ENCODE results near the gene FRMD4A. TPM values are rescaled to one million over a fixed set of nuclear protein-coding genes. Genes with fewer than 3 reads are reported as not detected.

FRMD4A gene
- total and polyA plus RNA-seq, 2 experiments from 2014 or later, result 5.4 to 10.3 TPM

DNA sequence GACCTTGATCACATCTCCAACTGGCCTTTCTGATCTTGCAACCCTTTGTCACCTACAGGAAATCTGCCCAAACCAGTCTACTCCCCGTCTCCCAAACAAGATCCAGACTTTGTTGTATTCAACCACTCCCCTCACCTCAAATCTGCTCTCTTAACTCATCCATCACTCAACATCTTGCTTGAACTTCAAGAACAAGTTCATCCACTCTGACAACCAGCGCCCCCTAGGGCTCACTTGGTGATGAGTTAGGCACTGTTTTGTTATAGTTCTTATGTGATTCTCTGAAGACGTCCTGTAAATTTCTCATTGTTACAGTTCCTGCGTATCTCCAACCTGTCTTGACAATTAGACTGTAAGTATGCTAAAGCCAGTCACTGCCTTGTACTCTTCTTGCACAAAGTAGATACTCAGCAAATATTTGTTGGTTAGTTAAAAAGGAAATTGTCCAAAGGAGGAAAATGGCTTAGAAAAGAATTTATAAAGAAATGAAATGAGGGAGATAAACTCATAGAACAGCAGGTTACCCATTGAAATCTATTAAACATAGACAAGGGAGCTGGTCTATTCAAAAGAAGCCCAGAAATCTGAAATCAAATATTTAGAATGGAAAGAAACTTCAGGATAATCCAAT is 5.3 kb downstream of the FRMD4A start:
- Histone ChIP-seq H3K4me2 (no peak overlapping the region), H3K27ac (no peak overlapping the region), H3K9me3 (ENCODE audit: low read depth) (no peaks in the 10 kb centered on the region), H3K79me2 (no peaks in the 10 kb centered on the region), H3K4me3 (no peak overlapping the region), H3K4me1 (ENCODE audit: insufficient read depth) (no peaks in the 10 kb centered on the region), H3K9me2 (replicated peaks; ENCODE audit: insufficient read depth) (no peaks in the 10 kb centered on the region), H3K36me3 (replicated peaks; ENCODE audit: insufficient read depth, low read depth) (no peaks in the 10 kb centered on the region), H2AFZ (no peak overlapping the region), H3K27me3 (no peaks in the 10 kb centered on the region), H4K20me1 (ENCODE audit: insufficient read depth, poor library complexity, severe bottlenecking) (no peaks in the 10 kb centered on the region)
- 47% methylated on average over 4 of the region's 4 CpGs for WGBS (ENCODE audit: low lambda C conversion rate, missing lambda C conversion rate)
- DNase-seq (ENCODE audit: low spot score), result peak; percentile 48
- no peak for TF ChIP-seq EZH2 (IDR thresholded peaks at IDR 0.05; ENCODE audit: borderline replicate concordance)
- TF ChIP-seq, protein P1, sequence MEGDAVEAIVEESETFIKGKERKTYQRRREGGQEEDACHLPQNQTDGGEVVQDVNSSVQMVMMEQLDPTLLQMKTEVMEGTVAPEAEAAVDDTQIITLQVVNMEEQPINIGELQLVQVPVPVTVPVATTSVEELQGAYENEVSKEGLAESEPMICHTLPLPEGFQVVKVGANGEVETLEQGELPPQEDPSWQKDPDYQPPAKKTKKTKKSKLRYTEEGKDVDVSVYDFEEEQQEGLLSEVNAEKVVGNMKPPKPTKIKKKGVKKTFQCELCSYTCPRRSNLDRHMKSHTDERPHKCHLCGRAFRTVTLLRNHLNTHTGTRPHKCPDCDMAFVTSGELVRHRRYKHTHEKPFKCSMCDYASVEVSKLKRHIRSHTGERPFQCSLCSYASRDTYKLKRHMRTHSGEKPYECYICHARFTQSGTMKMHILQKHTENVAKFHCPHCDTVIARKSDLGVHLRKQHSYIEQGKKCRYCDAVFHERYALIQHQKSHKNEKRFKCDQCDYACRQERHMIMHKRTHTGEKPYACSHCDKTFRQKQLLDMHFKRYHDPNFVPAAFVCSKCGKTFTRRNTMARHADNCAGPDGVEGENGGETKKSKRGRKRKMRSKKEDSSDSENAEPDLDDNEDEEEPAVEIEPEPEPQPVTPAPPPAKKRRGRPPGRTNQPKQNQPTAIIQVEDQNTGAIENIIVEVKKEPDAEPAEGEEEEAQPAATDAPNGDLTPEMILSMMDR (IDR thresholded peaks at IDR 0.05; ENCODE audit: poor library complexity), result peak; percentile 43

DNA sequence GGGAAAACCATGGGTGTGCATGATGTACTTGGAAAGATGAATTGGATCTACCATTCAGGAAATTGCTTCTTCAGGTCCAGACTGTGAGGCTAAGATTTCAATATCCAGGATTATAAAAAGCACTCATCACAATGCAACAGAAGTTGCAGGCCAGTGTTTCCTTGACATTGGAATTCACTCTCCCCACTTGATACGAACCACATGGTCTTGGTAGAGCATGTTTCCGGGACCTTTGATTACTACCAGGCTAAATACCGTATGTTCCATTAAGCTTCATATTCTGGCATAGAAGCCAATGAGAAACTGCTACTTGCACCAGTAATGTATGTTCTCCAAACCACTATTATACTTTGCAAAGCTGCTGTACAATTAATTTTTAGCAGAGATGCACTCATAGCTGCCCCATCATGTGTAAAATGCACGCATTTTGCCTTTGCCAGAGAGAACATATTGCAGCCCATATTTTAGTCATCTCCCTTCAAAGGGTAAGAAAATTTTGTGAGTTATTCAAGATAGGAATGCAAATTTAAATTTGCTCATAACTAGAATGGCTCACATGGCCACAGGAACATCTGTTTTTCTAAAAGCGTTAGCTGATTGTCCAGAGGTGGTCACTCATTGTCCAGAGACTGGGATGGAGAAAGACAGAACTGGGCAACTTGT is 8.1 kb downstream of the FRMD4A start:
- H2AFZ ChIP-seq, result no peak overlapping the region
- H3K27ac ChIP-seq, result no peak overlapping the region
- no peak for DNase-seq (ENCODE audit: low spot score)
- H3K4me1 ChIP-seq (ENCODE audit: insufficient read depth), result no peaks in the 10 kb centered on the region
- H3K4me2 ChIP-seq, result no peak overlapping the region
- H3K4me3 ChIP-seq, result no peak overlapping the region
- no peaks in the 10 kb centered on the region for H3K9me2 ChIP-seq (replicated peaks; ENCODE audit: insufficient read depth)
- H4K20me1 ChIP-seq (ENCODE audit: insufficient read depth, poor library complexity, severe bottlenecking), result no peaks in the 10 kb centered on the region
- WGBS (ENCODE audit: low lambda C conversion rate, missing lambda C conversion rate), result 76% methylated on average over 5 of the region's 5 CpGs
- H3K36me3 ChIP-seq (replicated peaks; ENCODE audit: insufficient read depth, low read depth), result no peaks in the 10 kb centered on the region
- TF ChIP-seq EZH2 (IDR thresholded peaks at IDR 0.05; ENCODE audit: borderline replicate concordance), result no peak
- TF ChIP-seq, protein P1 (IDR thresholded peaks at IDR 0.05; ENCODE audit: poor library complexity), result no peak
- TF ChIP-seq EZH2phosphoT487 (IDR thresholded peaks at IDR 0.05; ENCODE audit: low read depth, severe bottlenecking, unreplicated experiment), result no peak
- H3K27me3 ChIP-seq, result no peaks in the 10 kb centered on the region
- H3K79me2 ChIP-seq, result no peaks in the 10 kb centered on the region
- no peaks in the 10 kb centered on the region for H3K9me3 ChIP-seq (ENCODE audit: low read depth)

GRCh38 chr10:14318007-14318406 is 12.7 kb downstream of the FRMD4A start:
- Histone ChIP-seq H3K9me3 (ENCODE audit: low read depth) (no peaks in the 10 kb centered on the region), H3K4me1 (ENCODE audit: insufficient read depth) (no peaks in the 10 kb centered on the region), H4K20me1 (ENCODE audit: insufficient read depth, poor library complexity, severe bottlenecking) (no peaks in the 10 kb centered on the region), H3K36me3 (replicated peaks; ENCODE audit: insufficient read depth, low read depth) (no peaks in the 10 kb centered on the region), H3K27ac (no peak overlapping the region), H3K27me3 (no peaks in the 10 kb centered on the region), H3K4me2 (no peak overlapping the region), H2AFZ (no peak overlapping the region), H3K9me2 (replicated peaks; ENCODE audit: insufficient read depth) (no peaks in the 10 kb centered on the region), H3K79me2 (no peaks in the 10 kb centered on the region), H3K4me3 (no peak overlapping the region)
- DNase-seq (ENCODE audit: low spot score), result no peak
- WGBS (ENCODE audit: low lambda C conversion rate, missing lambda C conversion rate), result 59% methylated on average over 1 of the region's 1 CpG
- TF ChIP-seq, protein P1 (IDR thresholded peaks at IDR 0.05; ENCODE audit: poor library complexity), result no peak
- TF ChIP-seq EZH2phosphoT487 (IDR thresholded peaks at IDR 0.05; ENCODE audit: low read depth, severe bottlenecking, unreplicated experiment), result no peak
- no peak for TF ChIP-seq EZH2 (IDR thresholded peaks at IDR 0.05; ENCODE audit: borderline replicate concordance)

All from hepatocyte (in vitro differentiated cells).